ENCODE results near the gene TSEN54.

- TF ChIP-seq NFIC (IDR thresholded peaks at IDR 0.05) (peak; percentile 93), TAF1 (IDR thresholded peaks at IDR 0.05; ENCODE audit: low read depth) (no peak), TCF12 (IDR thresholded peaks at IDR 0.05; ENCODE audit: low read depth) (no peak), YY1 (IDR thresholded peaks at IDR 0.05; ENCODE audit: low read depth) (no peak), CREB1 (IDR thresholded peaks at IDR 0.05; ENCODE audit: low read depth) (no peak), TEAD4 (IDR thresholded peaks at IDR 0.05) (no peak)
Measured at GRCh38 chr17:75511610-75512575, 4.4 kb upstream of the TSEN54 start.

Measured in Ishikawa (cell line).